Liver (tissue), 9 donors: ENCODE results near the gene FGF12. TPM values are rescaled to one million over a fixed set of nuclear protein-coding genes. Genes with fewer than 3 reads are reported as not detected.

ENCODE experiments used
- DNase-seq: peaks from one replicate; pipeline ENCODE4 v3.0.0-alpha.2; 2017; ENCODE audit warnings: low spot score
- H3K27ac ChIP-seq, 2 donors: one replicate each; pipeline ENCODE4 v1.7.0; 2013; ENCODE audit warnings: inconsistent platforms in 2 of 2, low read length in 2 of 2, control low read depth in 1 of 2, low read depth in 1 of 2, mild to moderate bottlenecking in 1 of 2
- H3K27me3 ChIP-seq, 4 donors: one replicate each; pipeline versions ENCODE4 v1.6.1 to v1.7.0; 2013; ENCODE audit warnings: low read length in 3 of 4, inconsistent platforms in 1 of 4, mild to moderate bottlenecking in 1 of 4, moderate library complexity in 1 of 4; ENCODE audit not compliant: control insufficient read depth in 4 of 4, insufficient read depth in 4 of 4
- H3K36me3 ChIP-seq, 4 donors: one replicate each; pipeline versions ENCODE4 v1.6.1 to v1.7.0; 2013; ENCODE audit warnings: low read length in 3 of 4, mild to moderate bottlenecking in 3 of 4, low read depth in 1 of 4, moderate library complexity in 1 of 4; ENCODE audit not compliant: control insufficient read depth in 4 of 4, insufficient read depth in 3 of 4
- H3K4me1 ChIP-seq, 4 donors: one replicate each; pipeline versions ENCODE4 v1.6.1 to v1.7.0; 2013; ENCODE audit warnings: low read length in 3 of 4, mild to moderate bottlenecking in 3 of 4, moderate library complexity in 1 of 4; ENCODE audit not compliant: control insufficient read depth in 4 of 4, insufficient read depth in 4 of 4
- H3K4me3 ChIP-seq, 3 donors: one replicate each; pipeline versions ENCODE4 v1.6.1 to v1.7.0; 2013; ENCODE audit warnings: low read length in 3 of 3, control low read depth in 1 of 3, low read depth in 1 of 3, mild to moderate bottlenecking in 1 of 3
- H3K9ac ChIP-seq, 2 donors: one replicate each; pipeline ENCODE4 v1.7.0; 2013; ENCODE audit warnings: low read length in 2 of 2, mild to moderate bottlenecking in 2 of 2, moderate library complexity in 2 of 2, control low read depth in 1 of 2, low read depth in 1 of 2
- H3K9me3 ChIP-seq, 4 donors: one replicate each; pipeline versions ENCODE4 v1.6.1 to v1.7.0; 2013; ENCODE audit warnings: low read length in 3 of 4; ENCODE audit not compliant: control insufficient read depth in 4 of 4
- ATF3 ChIP-seq: IDR thresholded peaks from 2 replicates; pipeline ENCODE4 v1.6.1; 2016; ENCODE audit warnings: antibody characterized with exemption
- EGR1 ChIP-seq, 2 donors: IDR thresholded peaks; 2 replicates each; pipeline ENCODE4 v1.6.1; 2016 to 2018; ENCODE audit warnings: antibody characterized with exemption in 2 of 2, low read depth in 2 of 2
- FOXA1 ChIP-seq: IDR thresholded peaks from 2 replicates; pipeline ENCODE4 v1.6.1; 2016; ENCODE audit warnings: antibody characterized with exemption
- FOXA2 ChIP-seq: IDR thresholded peaks from 2 replicates; pipeline ENCODE4 v1.6.1; 2016; ENCODE audit warnings: antibody characterized with exemption
- GABPA ChIP-seq, 2 donors: IDR thresholded peaks in 1 of 2; conservative IDR thresholded peaks in 1 of 2; 2 replicates each; pipeline ENCODE4 v1.6.1; 2016; ENCODE audit warnings: antibody characterized with exemption in 2 of 2, mild to moderate bottlenecking in 1 of 2, moderate library complexity in 1 of 2
- HNF4A ChIP-seq, 2 donors: conservative IDR thresholded peaks; 2 replicates each; pipeline ENCODE4 v1.6.1; 2016; ENCODE audit warnings: antibody characterized with exemption in 2 of 2, mild to moderate bottlenecking in 2 of 2
- HNF4G ChIP-seq: IDR thresholded peaks from 2 replicates; pipeline ENCODE4 v1.6.1; 2016; ENCODE audit warnings: antibody characterized with exemption
- JUND ChIP-seq, 2 donors: IDR thresholded peaks; 2 replicates each; pipeline ENCODE4 v1.6.1; 2016; ENCODE audit warnings: antibody characterized with exemption in 2 of 2
- MAX ChIP-seq: IDR thresholded peaks from 2 replicates; pipeline ENCODE4 v1.6.1; 2016; ENCODE audit warnings: antibody characterized with exemption
- NR2F2 ChIP-seq: IDR thresholded peaks from 2 replicates; pipeline ENCODE4 v1.6.1; 2016; ENCODE audit warnings: antibody characterized with exemption
- RAD21 ChIP-seq, 2 donors: IDR thresholded peaks; 2 replicates each; pipeline ENCODE4 v1.6.1; 2016; ENCODE audit warnings: antibody characterized with exemption in 2 of 2, mild to moderate bottlenecking in 2 of 2
- REST ChIP-seq: IDR thresholded peaks from 2 replicates; pipeline ENCODE4 v1.6.1; 2016; ENCODE audit warnings: antibody characterized with exemption, mild to moderate bottlenecking
- SP1 ChIP-seq: IDR thresholded peaks from 2 replicates; pipeline ENCODE4 v1.6.1; 2018; ENCODE audit warnings: antibody characterized with exemption, mild to moderate bottlenecking
- YY1 ChIP-seq: IDR thresholded peaks from 2 replicates; pipeline ENCODE4 v1.6.1; 2016; ENCODE audit warnings: antibody characterized with exemption, mild to moderate bottlenecking
- ZBTB33 ChIP-seq: IDR thresholded peaks from 2 replicates; pipeline ENCODE4 v1.6.1; 2016; ENCODE audit warnings: antibody characterized with exemption
- WGBS: extraction: QIAGEN DNeasy Blood & Tissue Kit; methylation state at CpG from one replicate; pipeline ENCODE4 v1.1.7; 2013; 5-methylcytosine and 5-hydroxymethylcytosine counted together
- polyA plus RNA-seq, 2 donors: library from polyadenylated mRNA; stranded (reverse) in 1 of 2; unstranded in 1 of 2; fragments of 200-250 nt in 1 of 2; fragments of >200 nt in 1 of 2; fragmentation: Nextera tagmentation in 1 of 2; extraction: Ambion mirVana in 1 of 2; gene quantifications; one replicate each; pipeline versions ENCODE4 v1.2.1 to v1.2.3, GENCODE V29; 2013 to 2015
- total RNA-seq, 2 donors: library from RNA; depleted of rRNA; stranded (reverse); fragments of >200 nt; gene quantifications; one replicate each; pipeline ENCODE4 v1.2.3, GENCODE V29; 2014
- donor health status: healthy.
- donor health status: healthy.
- donor health status: healthy.
- donor health status: healthy.
- donor health status: healthy.

Gene FGF12
- total and polyA plus RNA-seq, 4 donors: 0.11 to 0.59 (median 0.19) TPM

GRCh38 chr3:192608726-192609600, 118.4 kb downstream of the FGF12 start (continued):
- no peak for TF ChIP-seq REST
- TF ChIP-seq JUND (IDR thresholded peaks at IDR 0.05): no peak
- TF ChIP-seq NR2F2: no peak
- no peak for TF ChIP-seq RAD21 (IDR thresholded peaks at IDR 0.05)
- no peak for TF ChIP-seq FOXA2

- WGBS: 95% methylated on average over 4 of the region's 4 CpGs
- no peak for TF ChIP-seq MAX
- TF ChIP-seq EGR1 (IDR thresholded peaks at IDR 0.05; ENCODE audit: low read depth in 2 of 2): no peak
- no peak for TF ChIP-seq JUND (IDR thresholded peaks at IDR 0.05)
- TF ChIP-seq ATF3: no peak
- TF ChIP-seq RAD21 (IDR thresholded peaks at IDR 0.05): no peak
- TF ChIP-seq HNF4G: no peak
- no peak for TF ChIP-seq SP1
- TF ChIP-seq HNF4A (conservative IDR thresholded peaks at IDR 0.05): no peak
- no peak for TF ChIP-seq ZBTB33
- TF ChIP-seq YY1: no peak
- no peak for TF ChIP-seq GABPA (IDR thresholded peaks at IDR 0.05 in 1 of 2, conservative IDR thresholded peaks at IDR 0.05 in 1 of 2)
- no peak for TF ChIP-seq REST
- no peak for TF ChIP-seq FOXA1
- no peaks in the 10 kb centered on the region for H3K27me3 ChIP-seq
- H3K4me3 ChIP-seq: no peak overlapping the region
- H3K9me3 ChIP-seq: no peaks in the 10 kb centered on the region
- no peaks in the 10 kb centered on the region for H3K36me3 ChIP-seq
- no peaks in the 10 kb centered on the region for H3K4me1 ChIP-seq
- H3K27ac ChIP-seq: no peak overlapping the region
- no peak for DNase-seq
- H3K9ac ChIP-seq: no peak overlapping the region
Observed at GRCh38 chr3:192607798-192608197, 119.5 kb downstream of the FGF12 start.
